HepG2 (cell line): ENCODE data around the gene TULP3. TPM values are rescaled to one million over a fixed set of nuclear protein-coding genes. Genes with fewer than 3 reads are reported as not detected.
A peak's percentile ranks its signal among the peaks of the same experiment; 100 is the strongest.

Source experiments
- FOSL2 ChIP-seq: sonication (generic); formaldehyde crosslinking; IDR thresholded peaks from 2 replicates; pipeline ENCODE4 v1.4.0; 2020; ENCODE audit warnings: missing genetic modification reagents
- FOXK2 ChIP-seq: fragments of 450-650 bp; IDR thresholded peaks from 2 replicates; pipeline ENCODE4 v1.6.1; 2016
- HCFC1 ChIP-seq: fragments of 150-350 bp; IDR thresholded peaks from 2 replicates; pipeline ENCODE4 v1.6.1; 2014; ENCODE audit warnings: low read depth, low read length
- KLF6 ChIP-seq: IDR thresholded peaks from 2 replicates; pipeline ENCODE4 v1.8.0; 2016; ENCODE audit warnings: missing biosample characterization, missing genetic modification reagents
- MLLT10 ChIP-seq: sonication (generic); formaldehyde crosslinking; IDR thresholded peaks from 2 replicates; pipeline ENCODE4 v1.4.0; 2020; ENCODE audit warnings: missing genetic modification reagents
- NFKB2 ChIP-seq: sonication (generic); formaldehyde crosslinking; IDR thresholded peaks from 2 replicates; pipeline ENCODE4 v1.4.0; 2020; ENCODE audit warnings: missing genetic modification reagents, borderline replicate concordance
- NKX3-1 ChIP-seq: sonication (generic); formaldehyde crosslinking; IDR thresholded peaks from 2 replicates; pipeline ENCODE4 v1.5.0; 2020; ENCODE audit warnings: missing genetic modification reagents
- PLRG1 ChIP-seq: fragments of 450-650 bp; conservative IDR thresholded peaks from 2 replicates; pipeline ENCODE4 v1.6.1; 2016
- SP140L ChIP-seq: sonication (generic); formaldehyde crosslinking; IDR thresholded peaks from 2 replicates; pipeline ENCODE4 v1.4.0; 2020; ENCODE audit warnings: missing genetic modification reagents, borderline replicate concordance
- TBX3 ChIP-seq: fragments of 450-650 bp; IDR thresholded peaks from 2 replicates; pipeline ENCODE4 v1.6.1; 2017; ENCODE audit warnings: antibody characterized with exemption, mild to moderate bottlenecking, inconsistent platforms, borderline replicate concordance
- ZBTB42 ChIP-seq: sonication (generic); formaldehyde crosslinking; IDR thresholded peaks from 2 replicates; pipeline ENCODE4 v1.5.0; 2020; ENCODE audit warnings: mild to moderate bottlenecking, missing genetic modification reagents
- ZNF382 ChIP-seq: sonication (generic); formaldehyde crosslinking; IDR thresholded peaks from 2 replicates; pipeline ENCODE4 v1.5.0; 2020; ENCODE audit warnings: missing genetic modification reagents, mild to moderate bottlenecking, borderline replicate concordance
- ZNF564 ChIP-seq: sonication (generic); formaldehyde crosslinking; IDR thresholded peaks from 2 replicates; pipeline ENCODE4 v1.8.1; 2023; ENCODE audit warnings: mild to moderate bottlenecking, missing genetic modification reagents
- ZNF567 ChIP-seq: sonication (generic); formaldehyde crosslinking; IDR thresholded peaks from 2 replicates; pipeline ENCODE4 v1.8.1; 2023; ENCODE audit warnings: mild to moderate bottlenecking, missing genetic modification reagents, borderline replicate concordance
- ZNF614 ChIP-seq: IDR thresholded peaks from 2 replicates; pipeline ENCODE4 v1.6.1; 2018; ENCODE audit warnings: missing biosample characterization, missing genetic modification reagents, inconsistent platforms, borderline replicate concordance
- ZNF672 ChIP-seq: sonication (generic); formaldehyde crosslinking; IDR thresholded peaks from 2 replicates; pipeline ENCODE4 v1.8.1; 2022; ENCODE audit warnings: missing genetic modification reagents
- ZNF713 ChIP-seq: sonication (generic); formaldehyde crosslinking; IDR thresholded peaks from 2 replicates; pipeline ENCODE4 v1.4.0; 2020; ENCODE audit warnings: mild to moderate bottlenecking, missing genetic modification reagents
- ZNF781 ChIP-seq: sonication (generic); formaldehyde crosslinking; IDR thresholded peaks from 2 replicates; pipeline ENCODE4 v1.5.1; 2020; ENCODE audit warnings: borderline replicate concordance, mild to moderate bottlenecking, missing genetic modification reagents; ENCODE audit errors: not compliant biosample characterization
- ZNF883 ChIP-seq: sonication (generic); formaldehyde crosslinking; IDR thresholded peaks from 2 replicates; pipeline ENCODE4 v1.5.1; 2020; ENCODE audit warnings: mild to moderate bottlenecking, missing genetic modification reagents; ENCODE audit errors: not compliant biosample characterization
- polyA plus RNA-seq, 8 experiments: library from polyadenylated mRNA; depleted of rRNA in 3 of 8; stranded (reverse) in 7 of 8; unstranded in 1 of 8; fragments of >200 nt; fragmentation: Illumina TruSeq in 4 of 8; extraction: Trizol in 4 of 8; gene quantifications; 2 replicates each; pipeline versions ENCODE4 v1.2.1 to v1.2.3, GENCODE V29; 2011 to 2016; ENCODE audit warnings: low read depth in 4 of 8, missing spikeins in 1 of 8, mixed read lengths in 1 of 8; ENCODE audit not compliant: insufficient read depth in 1 of 8
- total RNA-seq, 5 experiments: library from RNA; depleted of rRNA; stranded (reverse); fragments of >200 nt; fragmentation: Illumina TruSeq; extraction: Trizol; gene quantifications; 2 replicates each; pipeline ENCODE4 v1.2.3, GENCODE V29; 2016; ENCODE audit warnings: low read depth in 1 of 5
- TF ChIP-seq, protein P1 (sequence below): sonication (generic); formaldehyde crosslinking; IDR thresholded peaks from 2 replicates; pipeline ENCODE4 v1.4.0; 2020; ENCODE audit warnings: missing genetic modification reagents, borderline replicate concordance
- TF ChIP-seq, protein P2 (sequence below): sonication (generic); formaldehyde crosslinking; IDR thresholded peaks from 2 replicates; pipeline ENCODE4 v1.8.0; 2022; ENCODE audit warnings: mild to moderate bottlenecking, missing genetic modification reagents, borderline replicate concordance
- TF ChIP-seq, protein P3 (sequence below): sonication (generic); formaldehyde crosslinking; IDR thresholded peaks from 2 replicates; pipeline ENCODE4 v1.5.1; 2020; ENCODE audit warnings: mild to moderate bottlenecking, moderate library complexity, missing genetic modification reagents
- TF ChIP-seq, protein P4 (sequence below): IDR thresholded peaks from 2 replicates; pipeline ENCODE4 v1.6.1; 2018; ENCODE audit warnings: missing genetic modification reagents

Gene TULP3
- total and polyA plus RNA-seq, 2 of the 13 experiments (the other 11 are each of a cell fraction or from before 2014, with no cell fraction given), result 11.2 to 13.2 TPM

DNA sequence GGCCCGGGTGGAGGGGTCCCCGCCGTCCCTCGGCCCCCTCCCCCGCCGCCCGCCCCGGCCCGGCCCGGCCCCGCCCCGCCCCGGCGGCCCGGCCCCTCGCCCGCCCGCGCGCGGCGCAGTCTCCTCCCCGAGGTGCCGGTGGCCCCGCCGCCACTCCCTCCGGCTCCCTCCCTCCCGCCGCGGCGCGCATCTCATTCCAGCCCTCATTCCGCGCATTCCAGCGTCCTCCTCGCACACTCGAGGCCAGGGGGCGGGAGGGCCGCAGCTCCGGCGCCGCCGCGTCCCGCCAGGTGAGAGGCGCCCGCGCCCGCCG lies 68.5 kb downstream of the TULP3 start, which contains the start of gene TEAD4 (continued):
- TF ChIP-seq, protein P1, sequence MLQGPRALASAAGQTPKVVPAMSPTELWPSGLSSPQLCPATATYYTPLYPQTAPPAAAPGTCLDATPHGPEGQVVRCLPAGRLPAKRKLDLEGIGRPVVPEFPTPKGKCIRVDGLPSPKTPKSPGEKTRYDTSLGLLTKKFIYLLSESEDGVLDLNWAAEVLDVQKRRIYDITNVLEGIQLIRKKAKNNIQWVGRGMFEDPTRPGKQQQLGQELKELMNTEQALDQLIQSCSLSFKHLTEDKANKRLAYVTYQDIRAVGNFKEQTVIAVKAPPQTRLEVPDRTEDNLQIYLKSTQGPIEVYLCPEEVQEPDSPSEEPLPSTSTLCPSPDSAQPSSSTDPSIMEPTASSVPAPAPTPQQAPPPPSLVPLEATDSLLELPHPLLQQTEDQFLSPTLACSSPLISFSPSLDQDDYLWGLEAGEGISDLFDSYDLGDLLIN (CRISPR knock-in tag), result no peak
- no peak for TF ChIP-seq ZNF567 (CRISPR knock-in tag)
- no peak for TF ChIP-seq TBX3
- TF ChIP-seq KLF6 (CRISPR knock-in tag), result no peak; the same call in 1 of the 2 replicates
- no peak for TF ChIP-seq ZNF672 (CRISPR knock-in tag)
- no peak for TF ChIP-seq ZBTB42 (CRISPR knock-in tag)
- TF ChIP-seq ZNF781 (CRISPR knock-in tag), result no peak
- no peak for TF ChIP-seq PLRG1
- TF ChIP-seq ZNF713 (CRISPR knock-in tag), result no peak
- TF ChIP-seq FOSL2 (CRISPR knock-in tag), result no peak
- no peak; the same call in 1 of the 2 replicates for TF ChIP-seq SP140L (CRISPR knock-in tag)
- no peak for TF ChIP-seq ZNF382 (CRISPR knock-in tag)
- no peak for TF ChIP-seq MLLT10 (CRISPR knock-in tag)
- TF ChIP-seq, protein P2, sequence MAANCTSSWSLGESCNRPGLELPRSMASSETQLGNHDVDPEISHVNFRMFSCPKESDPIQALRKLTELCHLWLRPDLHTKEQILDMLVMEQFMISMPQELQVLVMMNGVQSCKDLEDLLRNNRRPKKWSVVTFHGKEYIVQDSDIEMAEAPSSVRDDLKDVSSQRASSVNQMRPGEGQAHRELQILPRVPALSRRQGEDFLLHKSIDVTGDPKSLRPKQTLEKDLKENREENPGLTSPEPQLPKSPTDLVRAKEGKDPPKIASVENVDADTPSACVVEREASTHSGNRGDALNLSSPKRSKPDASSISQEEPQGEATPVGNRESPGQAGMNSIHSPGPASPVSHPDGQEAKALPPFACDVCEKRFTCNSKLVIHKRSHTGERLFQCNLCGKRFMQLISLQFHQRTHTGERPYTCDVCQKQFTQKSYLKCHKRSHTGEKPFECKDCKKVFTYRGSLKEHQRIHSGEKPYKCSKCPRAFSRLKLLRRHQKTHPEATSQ, result no peak
- no peak for TF ChIP-seq ZNF883 (CRISPR knock-in tag)
- TF ChIP-seq ZNF614 (CRISPR knock-in tag), result no peak
- no peak for TF ChIP-seq NKX3-1 (CRISPR knock-in tag)
- TF ChIP-seq, protein P3, sequence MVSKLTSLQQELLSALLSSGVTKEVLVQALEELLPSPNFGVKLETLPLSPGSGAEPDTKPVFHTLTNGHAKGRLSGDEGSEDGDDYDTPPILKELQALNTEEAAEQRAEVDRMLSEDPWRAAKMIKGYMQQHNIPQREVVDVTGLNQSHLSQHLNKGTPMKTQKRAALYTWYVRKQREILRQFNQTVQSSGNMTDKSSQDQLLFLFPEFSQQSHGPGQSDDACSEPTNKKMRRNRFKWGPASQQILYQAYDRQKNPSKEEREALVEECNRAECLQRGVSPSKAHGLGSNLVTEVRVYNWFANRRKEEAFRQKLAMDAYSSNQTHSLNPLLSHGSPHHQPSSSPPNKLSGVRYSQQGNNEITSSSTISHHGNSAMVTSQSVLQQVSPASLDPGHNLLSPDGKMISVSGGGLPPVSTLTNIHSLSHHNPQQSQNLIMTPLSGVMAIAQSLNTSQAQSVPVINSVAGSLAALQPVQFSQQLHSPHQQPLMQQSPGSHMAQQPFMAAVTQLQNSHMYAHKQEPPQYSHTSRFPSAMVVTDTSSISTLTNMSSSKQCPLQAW, result no peak
- TF ChIP-seq FOXK2, result no peak
- TF ChIP-seq, protein P4, sequence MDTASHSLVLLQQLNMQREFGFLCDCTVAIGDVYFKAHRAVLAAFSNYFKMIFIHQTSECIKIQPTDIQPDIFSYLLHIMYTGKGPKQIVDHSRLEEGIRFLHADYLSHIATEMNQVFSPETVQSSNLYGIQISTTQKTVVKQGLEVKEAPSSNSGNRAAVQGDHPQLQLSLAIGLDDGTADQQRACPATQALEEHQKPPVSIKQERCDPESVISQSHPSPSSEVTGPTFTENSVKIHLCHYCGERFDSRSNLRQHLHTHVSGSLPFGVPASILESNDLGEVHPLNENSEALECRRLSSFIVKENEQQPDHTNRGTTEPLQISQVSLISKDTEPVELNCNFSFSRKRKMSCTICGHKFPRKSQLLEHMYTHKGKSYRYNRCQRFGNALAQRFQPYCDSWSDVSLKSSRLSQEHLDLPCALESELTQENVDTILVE (CRISPR knock-in tag), result peak; percentile 77; the same call in 1 of the 2 replicates
- no peak for TF ChIP-seq HCFC1
- TF ChIP-seq NFKB2, result no peak
- no peak for TF ChIP-seq ZNF564 (CRISPR knock-in tag)
